ENCODE measurements around the gene CTNNBL1.

- TF ChIP-seq CTCF (IDR thresholded peaks at IDR 0.05) (no peak), POLR2A (IDR thresholded peaks at IDR 0.05) (no peak)
These were observed 50.5 kb downstream of the CTNNBL1 start for GRCh38 chr20:37744347-37744746.

Measured in testis (tissue), 2 donors.